GM20000 (cell line): ENCODE measurements around the gene COPS3.
A peak's percentile ranks its signal among the peaks of the same experiment; 100 is the strongest.

Source experiments
- DNase-seq: peaks from one replicate; pipeline ENCODE4 v3.0.0; 2012; ENCODE audit warnings: low spot score
- TF ChIP-seq, protein P1 (sequence below): IDR thresholded peaks from 2 replicates; pipeline ENCODE4 v1.5.1; 2012; ENCODE audit warnings: mild to moderate bottlenecking, control low read depth; ENCODE audit errors: extremely low read depth, missing control alignments

COPS3 gene

DNA sequence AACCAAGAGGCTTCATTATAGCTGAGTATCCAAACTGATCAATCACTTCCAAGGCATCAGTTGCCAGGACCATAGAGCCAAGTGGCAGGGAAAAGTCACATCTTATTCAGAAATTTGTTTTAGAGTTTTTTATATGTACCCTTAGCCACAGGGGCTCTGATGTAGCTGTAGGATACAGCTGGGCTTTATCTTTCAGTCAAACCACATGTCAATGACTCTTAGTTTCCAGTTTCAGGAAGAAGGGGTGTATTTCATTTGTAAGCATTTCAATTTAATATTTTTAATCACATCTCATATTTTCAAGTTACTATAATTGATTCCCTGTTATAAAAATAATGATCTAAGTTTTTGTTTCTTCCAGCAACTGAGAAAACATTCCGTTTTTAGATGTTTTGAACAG lies 41.2 kb downstream of the COPS3 start:
- no peak for DNase-seq

DNA sequence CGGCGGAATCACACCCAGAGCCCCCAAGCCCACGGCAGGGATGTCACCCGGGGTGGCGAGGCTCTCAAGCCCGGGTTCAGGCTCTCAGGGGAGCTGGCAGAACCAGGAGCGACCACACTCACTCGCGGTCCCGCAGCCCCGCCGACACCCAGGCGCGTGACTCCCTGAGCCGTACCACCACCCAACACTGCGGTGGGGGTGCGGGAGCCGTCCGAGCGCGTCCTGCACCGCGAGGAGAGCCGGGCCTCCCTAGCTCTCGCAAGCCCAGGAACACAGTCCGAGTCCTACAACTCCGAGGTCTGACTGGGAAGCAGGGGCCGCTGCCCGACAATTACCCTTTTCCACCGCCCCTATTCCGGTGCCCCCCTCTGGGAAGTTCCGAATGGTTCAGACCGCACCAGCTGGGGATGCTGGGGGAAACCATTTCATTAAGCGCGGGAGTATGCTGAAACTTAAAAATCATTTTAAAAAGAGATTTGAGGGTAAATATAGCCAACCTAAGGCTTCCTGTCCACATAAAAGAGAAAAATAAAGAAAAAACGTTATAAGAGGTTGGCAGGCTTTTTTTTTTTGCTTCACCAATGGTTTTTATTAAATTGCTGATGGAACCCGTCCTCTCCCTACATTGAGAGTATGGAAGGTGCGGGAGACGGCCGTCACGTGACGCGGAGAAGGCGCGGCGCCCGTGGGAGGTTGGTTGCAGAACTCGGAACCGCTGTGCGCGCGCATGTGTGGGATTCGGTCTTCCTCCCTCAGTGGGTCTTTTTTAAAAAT lies 43.8 kb downstream of the COPS3 start, which contains the start of gene FLCN:
Gene FLCN, minus strand, starts transcription at position 143 of the 774 bp plus-strand sequence. CDS start 9,031 bp downstream, outside the sequence.
- TF ChIP-seq, protein P1, sequence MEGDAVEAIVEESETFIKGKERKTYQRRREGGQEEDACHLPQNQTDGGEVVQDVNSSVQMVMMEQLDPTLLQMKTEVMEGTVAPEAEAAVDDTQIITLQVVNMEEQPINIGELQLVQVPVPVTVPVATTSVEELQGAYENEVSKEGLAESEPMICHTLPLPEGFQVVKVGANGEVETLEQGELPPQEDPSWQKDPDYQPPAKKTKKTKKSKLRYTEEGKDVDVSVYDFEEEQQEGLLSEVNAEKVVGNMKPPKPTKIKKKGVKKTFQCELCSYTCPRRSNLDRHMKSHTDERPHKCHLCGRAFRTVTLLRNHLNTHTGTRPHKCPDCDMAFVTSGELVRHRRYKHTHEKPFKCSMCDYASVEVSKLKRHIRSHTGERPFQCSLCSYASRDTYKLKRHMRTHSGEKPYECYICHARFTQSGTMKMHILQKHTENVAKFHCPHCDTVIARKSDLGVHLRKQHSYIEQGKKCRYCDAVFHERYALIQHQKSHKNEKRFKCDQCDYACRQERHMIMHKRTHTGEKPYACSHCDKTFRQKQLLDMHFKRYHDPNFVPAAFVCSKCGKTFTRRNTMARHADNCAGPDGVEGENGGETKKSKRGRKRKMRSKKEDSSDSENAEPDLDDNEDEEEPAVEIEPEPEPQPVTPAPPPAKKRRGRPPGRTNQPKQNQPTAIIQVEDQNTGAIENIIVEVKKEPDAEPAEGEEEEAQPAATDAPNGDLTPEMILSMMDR = no peak

More for the DNA sequence above, 41.2 kb downstream of the COPS3 start:
- TF ChIP-seq, protein P1 = no peak

DNA sequence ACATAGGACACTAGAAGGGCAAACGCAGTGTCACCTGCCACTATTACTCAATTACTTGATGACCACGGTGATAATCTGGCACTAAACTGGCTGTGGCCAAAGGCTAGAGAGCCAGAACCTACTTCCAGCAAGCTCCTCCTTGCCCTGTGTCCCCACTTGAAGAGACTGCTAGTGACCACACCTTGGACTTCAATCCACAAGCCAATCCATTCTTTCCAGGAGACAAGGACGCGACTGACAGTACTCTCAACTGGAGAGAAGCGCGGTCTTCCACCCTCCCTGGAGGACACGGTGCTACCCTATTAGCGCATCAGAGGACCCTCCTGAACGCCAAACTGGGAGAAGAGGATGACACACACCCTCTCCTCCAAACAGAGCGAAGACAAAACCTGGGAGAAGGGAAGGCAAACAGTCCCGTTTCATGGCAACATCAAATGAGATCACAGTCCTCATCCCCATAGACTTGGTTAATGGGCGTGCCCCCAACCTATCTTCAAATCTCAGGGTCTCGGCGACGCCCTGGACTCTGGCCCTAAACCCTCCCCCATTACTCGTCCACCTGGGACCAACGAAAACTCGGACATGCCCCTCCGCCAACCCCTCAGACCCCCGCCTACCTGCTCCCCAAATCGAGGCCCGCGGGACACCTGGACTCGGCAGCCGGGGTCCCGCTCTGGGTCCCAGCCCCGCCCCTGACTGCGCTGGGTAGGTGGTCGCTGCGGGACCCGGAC lies 44.6 kb downstream of the COPS3 start:
- TF ChIP-seq, protein P1 = no peak
- no peak for DNase-seq

More for the DNA sequence above, 43.8 kb downstream of the COPS3 start, which contains the start of gene FLCN:
- DNase-seq = peak; percentile 92

DNA sequence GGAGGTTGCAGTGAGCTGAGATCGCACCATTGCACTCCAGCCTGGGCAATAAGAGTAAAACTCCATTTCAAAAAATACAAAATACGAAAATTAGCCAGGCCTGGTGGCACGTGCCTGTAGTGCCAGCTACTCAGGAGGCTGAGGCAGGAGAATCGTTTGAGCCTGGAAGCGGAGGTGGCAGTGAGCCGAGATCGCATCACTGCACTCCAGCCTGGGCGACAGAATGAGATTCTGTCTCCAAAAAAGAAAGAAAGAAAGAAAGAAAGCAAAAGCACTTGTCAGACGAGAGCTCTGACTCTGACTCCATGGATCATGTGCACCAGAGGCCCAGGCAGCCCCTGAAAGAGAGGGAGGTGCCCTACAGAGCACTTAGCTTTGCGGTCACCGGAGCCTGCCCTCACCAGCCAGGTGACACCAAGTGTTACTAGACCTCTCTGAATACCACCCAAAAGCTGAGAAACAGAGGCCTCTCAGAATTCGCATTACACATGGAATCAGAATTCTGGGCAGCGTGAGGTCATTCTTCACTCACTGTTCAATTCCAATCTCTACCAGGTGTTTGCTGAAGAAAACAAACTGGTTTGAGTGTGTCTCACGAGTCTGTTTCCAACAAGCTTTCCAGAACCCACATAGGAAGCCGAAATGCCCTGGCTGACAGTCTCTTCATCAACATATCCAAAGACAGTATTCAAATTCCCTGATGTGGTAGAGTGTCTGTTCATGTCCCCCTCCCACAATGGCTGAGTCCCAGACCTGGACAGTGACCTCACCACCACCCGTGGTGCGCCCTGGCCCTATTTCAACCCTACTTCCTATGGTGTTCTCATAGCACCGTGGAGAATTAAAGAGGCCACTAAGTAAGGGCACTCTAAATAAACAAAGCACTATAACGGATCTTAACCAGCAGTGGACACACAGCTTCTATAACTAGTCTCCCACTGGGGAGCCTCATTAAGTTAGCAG lies 45.6 kb downstream of the COPS3 start:
- DNase-seq = no peak
- TF ChIP-seq, protein P1 = no peak

DNA sequence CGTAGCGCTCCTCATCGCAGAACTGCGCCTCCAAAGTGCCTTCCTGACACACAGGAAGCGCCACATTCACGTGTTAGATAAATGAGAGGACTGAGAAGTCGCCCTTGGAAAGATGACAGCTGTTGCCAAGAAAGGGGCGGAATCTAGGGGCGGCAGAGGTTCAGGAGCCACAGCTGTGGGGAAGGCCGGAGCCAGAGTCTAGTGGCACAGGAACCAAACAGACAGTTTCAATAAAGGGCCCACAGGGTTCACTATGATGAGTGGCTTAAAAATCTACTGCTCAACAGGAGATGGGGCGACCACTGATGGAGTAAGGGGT lies 48.8 kb downstream of the COPS3 start:
- no peak for DNase-seq
- TF ChIP-seq, protein P1 = no peak

DNA sequence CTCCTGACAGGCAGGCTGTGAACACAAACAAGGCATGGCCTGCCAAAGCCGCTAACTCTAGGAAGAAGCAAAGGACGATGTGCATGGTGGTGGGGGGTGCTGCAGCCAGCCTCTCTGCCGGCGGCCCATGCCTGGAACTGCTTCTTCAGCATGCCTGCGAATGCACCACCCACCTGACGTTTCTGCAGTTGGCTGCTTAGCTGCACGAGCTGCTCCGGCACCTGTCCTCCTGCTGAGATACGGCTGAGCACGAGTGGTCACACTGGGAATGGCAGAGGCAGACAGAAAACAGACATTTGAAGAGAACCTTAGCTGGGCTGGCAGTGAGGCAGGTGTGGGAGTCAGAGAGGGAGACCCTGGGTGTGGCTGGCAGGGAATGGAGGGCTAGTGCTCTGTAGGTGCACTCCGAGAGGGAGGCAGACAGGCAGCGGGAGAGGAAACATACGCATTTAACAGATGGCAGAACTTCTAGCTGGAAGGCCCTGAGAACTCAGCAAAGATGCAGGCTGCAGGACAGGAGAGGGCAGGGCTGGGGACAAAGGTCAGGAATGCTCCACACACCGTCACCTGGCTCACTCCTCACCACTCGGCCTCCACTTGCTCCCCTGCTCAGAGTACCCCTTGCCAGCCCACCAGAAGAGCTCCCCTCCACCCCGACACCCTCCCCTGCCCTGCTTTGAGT lies 49.3 kb downstream of the COPS3 start:
- no peak for DNase-seq

More for the DNA sequence above, 49.3 kb downstream of the COPS3 start:
- TF ChIP-seq, protein P1 = no peak
